GM12878 (cell line): ENCODE measurements around the gene TARBP1. TPM values are rescaled to one million over a fixed set of nuclear protein-coding genes. Genes with fewer than 3 reads are reported as not detected.
"Not testable (repeated sequence)": the region's sequence is repeated elsewhere in the genome, so short reads cannot be mapped to it uniquely, and the experiment has no call there.

ENCODE experiments used
- ATAC-seq: fragments of 200-7000 bp; cut with Tn5 transposase; 3 replicates; pipeline ENCODE4 v1.9.1; 2020; ENCODE audit warnings: mild to moderate bottlenecking, moderate library complexity
- BruUV-seq: library from RNA; stranded (reverse); fragments of 400-500 nt; replicated peaks from 2 replicates; lab custom pipeline; 2021; lab: Mats Ljungman, UMichigan
- CTCF ChIA-PET: fragments of 300-600 bp; sonication (Branson Sonifier 250); formaldehyde crosslinking; extraction: SDS; loops from one replicate; lab custom pipeline; 2021; ENCODE audit warnings: inconsistent platforms; lab: Yijun Ruan, JAX
- POLR2A ChIA-PET: fragments of 350-600 bp; formaldehyde crosslinking; extraction: SDS; loops from one replicate; lab custom pipeline; 2021; ENCODE audit warnings: inconsistent platforms; lab: Charles Lee
- RAD21 ChIA-PET: fragments of 300-600 bp; sonication (Branson Sonifier 250); formaldehyde crosslinking; loops from one replicate; lab custom pipeline; 2023; ENCODE audit warnings: antibody characterized with exemption; ENCODE audit not compliant: unreplicated experiment; lab: Charles Lee
- SMC1A ChIA-PET: fragments of 300-600 bp; sonication (Branson Sonifier 250); formaldehyde crosslinking; loops from one replicate; lab custom pipeline; 2023; ENCODE audit not compliant: unreplicated experiment, uncharacterized antibody; lab: Charles Lee
- DNase-seq: peaks from one replicate; pipeline ENCODE4 v3.0.0-alpha.2; 2011; ENCODE audit warnings: low read depth, low spot score
- FAIRE-seq: peaks from 3 replicates; lab custom pipeline; 2011; peaks lifted over from hg19 to GRCh38; lab: Jason Lieb, UNC
- H2AFZ ChIP-seq: 2 replicates; pipeline ENCODE4 v1.6.0; 2011; ENCODE audit warnings: low read depth, low read length, control low read depth; ENCODE audit not compliant: control insufficient read depth
- H3K27ac ChIP-seq: 2 replicates; pipeline ENCODE4 v1.5.1; 2011; ENCODE audit warnings: control low read depth; ENCODE audit not compliant: control insufficient read depth, insufficient read depth
- H3K27me3 ChIP-seq, 2 experiments: replicated peaks in 1 of 2; 2 replicates each; pipeline versions ENCODE4 v1.6.0 to v1.6.1; 2011; ENCODE audit warnings: low read length in 1 of 2; ENCODE audit not compliant: control insufficient read depth in 2 of 2, insufficient read depth in 2 of 2
- H3K36me3 ChIP-seq, 2 experiments: 2 replicates each; pipeline ENCODE4 v1.5.1; 2011; ENCODE audit warnings: low read length in 1 of 2; ENCODE audit not compliant: control insufficient read depth in 2 of 2, insufficient read depth in 2 of 2
- H3K4me1 ChIP-seq: 2 replicates; pipeline ENCODE4 v1.6.1; 2011; ENCODE audit warnings: mild to moderate bottlenecking, low read length, moderate library complexity, mixed read lengths; ENCODE audit not compliant: control insufficient read depth, insufficient read depth
- H3K4me2 ChIP-seq: 2 replicates; pipeline ENCODE4 v1.6.0; 2011; ENCODE audit warnings: control low read depth; ENCODE audit not compliant: control insufficient read depth, insufficient read depth
- H3K4me3 ChIP-seq: fragments of 200-600 bp; sonication (generic); 2 replicates; pipeline ENCODE4 v1.5.1; 2016
- H3K79me2 ChIP-seq: 2 replicates; pipeline ENCODE4 v1.6.0; 2011; ENCODE audit warnings: low read length; ENCODE audit not compliant: control insufficient read depth, insufficient read depth
- H3K9ac ChIP-seq: 2 replicates; pipeline ENCODE4 v1.8.0; 2011; ENCODE audit warnings: low read length, control low read depth, mixed read lengths; ENCODE audit not compliant: control insufficient read depth, insufficient read depth
- H3K9me3 ChIP-seq: replicated peaks from 3 replicates; pipeline ENCODE4 v1.5.1; 2011; ENCODE audit warnings: mild to moderate bottlenecking, low read length; ENCODE audit not compliant: control insufficient read depth, insufficient read depth
- H4K20me1 ChIP-seq: 2 replicates; pipeline ENCODE4 v1.6.0; 2011; ENCODE audit not compliant: control insufficient read depth, insufficient read depth
- BACH1 ChIP-seq: fragments of 450-650 bp; IDR thresholded peaks from 2 replicates; pipeline ENCODE4 v1.6.1; 2017; ENCODE audit warnings: mild to moderate bottlenecking, borderline replicate concordance
- MLLT1 ChIP-seq: fragments of 450-650 bp; IDR thresholded peaks from 2 replicates; pipeline ENCODE4 v1.6.1; 2016; ENCODE audit warnings: mild to moderate bottlenecking
- WGBS: methylation state at CpG from one replicate; pipeline ENCODE4 v1.1.6; 2016; ENCODE audit warnings: low lambda C conversion rate; ENCODE audit not compliant: insufficient replicate concordance, insufficient coverage; ENCODE audit errors: missing lambda C conversion rate; 5-methylcytosine and 5-hydroxymethylcytosine counted together
- in situ Hi-C: fragments of 300-500 bp; cut with MboI; formaldehyde crosslinking; loops from 9 replicates; pipeline ENCODE4 v1.14.3; 2018; ENCODE audit warnings: mixed read lengths
- intact Hi-C: fragments of 100-400 bp; cut with micrococcal nuclease; formaldehyde crosslinking; loops from one replicate; pipeline ENCODE4 v1.14.2; 2022; ENCODE audit not compliant: unreplicated experiment
- polyA plus RNA-seq, 11 experiments: library from polyadenylated mRNA; depleted of rRNA in 4 of 11; unstranded in 6 of 11; stranded (reverse) in 5 of 11; fragments of >200 nt; fragmentation: Nextera tagmentation in 4 of 11; fragmentation: Illumina TruSeq in 1 of 11; extraction: Ambion mirVana in 4 of 11; extraction: Trizol in 1 of 11; gene quantifications; 1 replicate in 1 of 11; 2 replicates in 10 of 11; pipeline versions ENCODE4 v1.2.1 to v1.2.3, GENCODE V29; 2011 to 2016; ENCODE audit warnings: inconsistent platforms in 2 of 11, missing spikeins in 2 of 11, low read depth in 1 of 11
- total RNA-seq, 4 experiments: library from RNA; depleted of rRNA in 3 of 4; stranded (reverse); fragments of >200 nt in 3 of 4; fragmentation: Illumina TruSeq in 1 of 4; extraction: Trizol in 1 of 4; gene quantifications; 2 replicates each; pipeline versions ENCODE4 v1.2.1 to v1.2.3, GENCODE V29; 2013 to 2021

Gene TARBP1
- total and polyA plus RNA-seq, 10 of the 15 experiments (the other 5 are each of a cell fraction or from before 2014, with no cell fraction given) = 10.8 to 94.4 (median 35.3) TPM

- Histone ChIP-seq H3K9ac (peak overlapping the region; percentile 70; the same call in 1 of the 2 replicates), H3K4me3 (0 out of 2 replicates have a peak overlapping the region, but pooled peaks have one; percentile 35), H2AFZ (peak overlapping the region; percentile 81; the same call in 1 of the 2 replicates), H3K4me2 (peak overlapping the region; percentile 90; the same call in 1 of the 2 replicates), H3K4me1 (peaks cover 20% of the 10 kb centered on the region), H3K27ac (peak overlapping the region; percentile 98)
- H4K20me1 ChIP-seq, ATAC-seq, H3K9me3 ChIP-seq, H3K79me2 ChIP-seq, FAIRE-seq, BruUV-seq, H3K27me3 ChIP-seq, H3K36me3 ChIP-seq, in situ Hi-C loops, DNase-seq: not testable (repeated sequence)
- 35% methylated on average over 5 of the region's 6 CpGs for WGBS
- TF ChIP-seq BACH1 (0 out of 2 replicates have a peak, but pooled peaks have one; percentile 4), MLLT1 (peak; percentile 84)
- RAD21 ChIA-PET = interaction anchor here (2.0 to 2.6 kb wide), 2 partner anchors 14 to 25 kb away, joined by 6 to 14 read pairs; partner anchors contain the start of gene COA6
- POLR2A ChIA-PET = interaction anchor here (0.6 kb wide), 2 partner anchors 757 to 856 kb away, joined by 3 read pairs; no protein-coding TSS in a partner anchor
- intact Hi-C loops = loop anchor here (2.0 kb wide), 1 partner anchor 27 kb away; the partner anchor contains the start of gene COA6
- CTCF ChIA-PET = interaction anchor here (1.1 kb wide), 1 partner anchor 534 kb away, joined by 3 read pairs; no protein-coding TSS in a partner anchor
- SMC1A ChIA-PET = interaction anchor here (1.0 to 2.4 kb wide), 4 partner anchors 12 to 79 kb away, joined by 3 to 24 read pairs (median 4); partner anchors contain the start of genes COA6 and TARBP1
Measured at GRCh38 chr1:234399515-234399914, 79.5 kb downstream of the TARBP1 start.
